Activated gamma-delta T cell treated with Interleukin-2 at 50 U/mL for 16 hours (primary cell): ENCODE measurements around the gene SYF2.

Experiments
- DNase-seq: peaks from one replicate; pipeline ENCODE4 v3.0.0-alpha.2; 2020

Gene SYF2

GRCh38 chr1:25182629-25183028 is 49.7 kb downstream of the SYF2 start:
- no peak for DNase-seq

GRCh38 chr1:25180996-25181395 is 51.3 kb downstream of the SYF2 start:
- DNase-seq: no peak

GRCh38 chr1:25178917-25179561 is 53.3 kb downstream of the SYF2 start:
- no peak for DNase-seq

GRCh38 chr1:25174730-25175612 is 57.3 kb downstream of the SYF2 start:
- DNase-seq: no peak

- no peak for DNase-seq
These were observed 58.0 kb downstream of the SYF2 start for GRCh38 chr1:25174363-25174729.

GRCh38 chr1:25173809-25174340 is 58.4 kb downstream of the SYF2 start:
- no peak for DNase-seq
